HepG2 (cell line): ENCODE results near the gene MT1A. TPM values are rescaled to one million over a fixed set of nuclear protein-coding genes. Genes with fewer than 3 reads are reported as not detected.

Experiments used
- ATAC-seq: fragments of 200-7000 bp; cut with Tn5 transposase; 3 replicates; pipeline ENCODE4 v1.9.1; 2020; ENCODE audit warnings: mild to moderate bottlenecking, moderate library complexity
- BruUV-seq: library from RNA; stranded (reverse); fragments of 400-500 nt; replicated peaks from 2 replicates; lab custom pipeline; 2021; lab: Mats Ljungman, UMichigan
- CTCF ChIA-PET: fragments of 300-600 bp; formaldehyde crosslinking; extraction: SDS; loops from one replicate; lab custom pipeline; 2021; ENCODE audit warnings: low total read pairs, inconsistent platforms, low intra/inter-chr PET ratio; lab: Yijun Ruan, JAX
- POLR2A ChIA-PET: fragments of 350-600 bp; sonication (Branson Sonifier 250); formaldehyde crosslinking; loops from one replicate; lab custom pipeline; 2020; ENCODE audit warnings: antibody characterized with exemption, inconsistent platforms; lab: Yijun Ruan, JAX
- DNase-seq: peaks from one replicate; pipeline ENCODE4 v3.0.0-alpha.2; 2015; ENCODE audit warnings: low spot score
- FAIRE-seq: peaks from 3 replicates; lab custom pipeline; 2011; peaks lifted over from hg19 to GRCh38; lab: Jason Lieb, UNC
- H2AFZ ChIP-seq: one replicate; pipeline ENCODE4 v1.6.1; 2011; ENCODE audit warnings: low read length, inconsistent platforms
- H3K27ac ChIP-seq: fragments of 300-600 bp; 3 replicates; pipeline ENCODE4 v1.8.0; 2011; ENCODE audit warnings: mixed run types, mild to moderate bottlenecking, mixed read lengths, low read length, inconsistent platforms; ENCODE audit not compliant: insufficient read depth; ENCODE audit errors: extremely low read length
- H3K27me3 ChIP-seq, 2 experiments: fragments of 200-600 bp in 1 of 2; 2 replicates in 1 of 2; 3 replicates in 1 of 2; pipeline versions ENCODE4 v1.6.0 to v1.8.0; 2011; ENCODE audit warnings: low read length in 2 of 2, mild to moderate bottlenecking in 2 of 2, moderate library complexity in 2 of 2, inconsistent platforms in 1 of 2; ENCODE audit not compliant: insufficient read depth in 2 of 2, control insufficient read depth in 1 of 2
- H3K36me3 ChIP-seq, 2 experiments: fragments of 200-600 bp in 1 of 2; replicated peaks in 1 of 2; 2 replicates in 1 of 2; 3 replicates in 1 of 2; pipeline versions ENCODE4 v1.5.1 to v1.8.0; 2011; ENCODE audit warnings: low read length in 2 of 2, inconsistent platforms in 1 of 2; ENCODE audit not compliant: insufficient read depth in 2 of 2, control insufficient read depth in 1 of 2
- H3K4me1 ChIP-seq: 2 replicates; pipeline ENCODE4 v1.5.1; 2012; ENCODE audit warnings: low read length, inconsistent platforms; ENCODE audit not compliant: insufficient read depth
- H3K4me2 ChIP-seq: 2 replicates; pipeline ENCODE4 v1.6.0; 2011; ENCODE audit warnings: low read depth, low read length, inconsistent platforms
- H3K4me3 ChIP-seq, 3 experiments: fragments of 200-600 bp in 1 of 3; sonication (generic), shearing (Covaris generic) in 1 of 3; replicated peaks in 1 of 3; 2 replicates each; pipeline ENCODE4 v1.5.1; 2011 to 2016; ENCODE audit warnings: low read length in 3 of 3, inconsistent platforms in 2 of 3, low read depth in 2 of 3, mild to moderate bottlenecking in 2 of 3, control low read depth in 1 of 3, mixed read lengths in 1 of 3; ENCODE audit not compliant: insufficient read depth in 1 of 3
- H3K79me2 ChIP-seq: one replicate; pipeline ENCODE4 v1.6.1; 2011; ENCODE audit warnings: low read length, inconsistent platforms; ENCODE audit not compliant: insufficient read depth
- H3K9ac ChIP-seq: 2 replicates; pipeline ENCODE4 v1.6.0; 2011; ENCODE audit warnings: mild to moderate bottlenecking, low read depth, low read length, inconsistent platforms; ENCODE audit not compliant: insufficient read depth
- H3K9me3 ChIP-seq: 2 replicates; pipeline ENCODE4 v1.5.1; 2012; ENCODE audit warnings: mild to moderate bottlenecking, low read length
- H4K20me1 ChIP-seq: 2 replicates; pipeline ENCODE4 v1.6.0; 2011; ENCODE audit warnings: inconsistent platforms, mild to moderate bottlenecking, low read length, moderate library complexity; ENCODE audit not compliant: insufficient read depth
- DRAP1 ChIP-seq: IDR thresholded peaks from 2 replicates; pipeline ENCODE4 v1.6.1; 2016; ENCODE audit warnings: missing genetic modification reagents, missing compliant biosample characterization
- FLYWCH1 ChIP-seq: sonication (generic); formaldehyde crosslinking; IDR thresholded peaks from 2 replicates; pipeline ENCODE4 v1.8.1; 2023; ENCODE audit warnings: mild to moderate bottlenecking, missing genetic modification reagents
- GMEB2 ChIP-seq: IDR thresholded peaks from 2 replicates; pipeline ENCODE4 v1.6.1; 2016; ENCODE audit warnings: missing biosample characterization, missing genetic modification reagents, low read depth
- HMG20A ChIP-seq: IDR thresholded peaks from 2 replicates; pipeline ENCODE4 v1.6.1; 2016; ENCODE audit warnings: borderline replicate concordance
- PPARG ChIP-seq: conservative IDR thresholded peaks from 2 replicates; pipeline ENCODE4 v1.6.1; 2016; ENCODE audit warnings: missing biosample characterization, missing genetic modification reagents
- THRA ChIP-seq: sonication (generic); formaldehyde crosslinking; IDR thresholded peaks from 2 replicates; pipeline ENCODE4 v1.4.0; 2020; ENCODE audit warnings: missing genetic modification reagents, borderline replicate concordance
- ZBTB46 ChIP-seq: sonication (generic); formaldehyde crosslinking; IDR thresholded peaks from 2 replicates; pipeline ENCODE4 v1.4.0; 2020; ENCODE audit warnings: mild to moderate bottlenecking, missing genetic modification reagents, borderline replicate concordance
- ZNF224 ChIP-seq: sonication (generic); formaldehyde crosslinking; IDR thresholded peaks from 2 replicates; pipeline ENCODE4 v1.5.0; 2020; ENCODE audit warnings: mild to moderate bottlenecking, missing genetic modification reagents
- ZNF430 ChIP-seq: sonication (generic); formaldehyde crosslinking; IDR thresholded peaks from 2 replicates; pipeline ENCODE4 v1.9.0; 2021; ENCODE audit warnings: mild to moderate bottlenecking, missing genetic modification reagents
- WGBS: methylation state at CpG from one replicate; pipeline ENCODE4 v1.1.6; 2017; ENCODE audit warnings: low lambda C conversion rate; 5-methylcytosine and 5-hydroxymethylcytosine counted together
- in situ Hi-C: cut with HindIII; loops from 2 replicates; pipeline ENCODE4 v1.10.0; 2017; ENCODE audit warnings: low pct_unique_long_range_greater_than_20kb; ENCODE audit not compliant: extremely low pct_ligation_motif_present
- intact Hi-C: fragments of 100-400 bp; cut with micrococcal nuclease; formaldehyde crosslinking; loops from one replicate; pipeline ENCODE4 v1.10.0; 2022; ENCODE audit not compliant: unreplicated experiment
- polyA plus RNA-seq, 8 experiments: library from polyadenylated mRNA; depleted of rRNA in 3 of 8; stranded (reverse) in 7 of 8; unstranded in 1 of 8; fragments of >200 nt; fragmentation: Illumina TruSeq in 4 of 8; extraction: Trizol in 4 of 8; gene quantifications; 2 replicates each; pipeline versions ENCODE4 v1.2.1 to v1.2.3, GENCODE V29; 2011 to 2016; ENCODE audit warnings: low read depth in 4 of 8, missing spikeins in 1 of 8, mixed read lengths in 1 of 8; ENCODE audit not compliant: insufficient read depth in 1 of 8
- total RNA-seq, 5 experiments: library from RNA; depleted of rRNA; stranded (reverse); fragments of >200 nt; fragmentation: Illumina TruSeq; extraction: Trizol; gene quantifications; 2 replicates each; pipeline ENCODE4 v1.2.3, GENCODE V29; 2016; ENCODE audit warnings: low read depth in 1 of 5

MT1A gene
- total and polyA plus RNA-seq, 2 of the 13 experiments (the other 11 are each of a cell fraction or from before 2014, with no cell fraction given), result 8.3 to 10.4 TPM

- Histone ChIP-seq H4K20me1 (no peaks in the 10 kb centered on the region), H3K36me3 (no peaks in the 10 kb centered on the region), H3K4me1 (peaks cover 36% of the 10 kb centered on the region), H3K4me2 (no peak overlapping the region), H3K9me3 (no peaks in the 10 kb centered on the region), H3K9ac (no peak overlapping the region), H3K79me2 (no peaks in the 10 kb centered on the region), H2AFZ (no peak overlapping the region), H3K27ac (no peak overlapping the region), H3K27me3 (peaks cover 10 to 73% of the 10 kb centered on the region in 2 experiments; a peak in 4 of 5 replicates), H3K4me3 (no peak overlapping the region)
- intact Hi-C loops, result no loop called here
- BruUV-seq, result no TSS peak
- ChIA-PET CTCF (no interaction called here), POLR2A (no interaction called here)
- TF ChIP-seq ZBTB46, result no peak
- TF ChIP-seq HMG20A, result no peak
- TF ChIP-seq FLYWCH1 (CRISPR knock-in tag), result no peak
- TF ChIP-seq ZNF224 (CRISPR knock-in tag), result no peak
- TF ChIP-seq DRAP1 (CRISPR knock-in tag), result no peak
- TF ChIP-seq ZNF430, result no peak
- no peak for TF ChIP-seq THRA
- TF ChIP-seq PPARG (CRISPR knock-in tag), result no peak
- TF ChIP-seq GMEB2 (CRISPR knock-in tag), result no peak
- no peak for ATAC-seq
- in situ Hi-C loops, result no loop called here
- no peak for FAIRE-seq
- 28% methylated on average over 7 of the region's 9 CpGs for WGBS
- no peak for DNase-seq
Measured at GRCh38 chr16:56636616-56637413, 1.7 kb upstream of the MT1A start.
